HepG2 (cell line): ENCODE data around the gene CCDC61. TPM values are rescaled to one million over a fixed set of nuclear protein-coding genes. Genes with fewer than 3 reads are reported as not detected.

Source experiments
- ATAC-seq: fragments of 200-7000 bp; cut with Tn5 transposase; 3 replicates; pipeline ENCODE4 v1.9.1; 2020; ENCODE audit warnings: mild to moderate bottlenecking, moderate library complexity
- BruUV-seq: library from RNA; stranded (reverse); fragments of 400-500 nt; replicated peaks from 2 replicates; lab custom pipeline; 2021; lab: Mats Ljungman, UMichigan
- CTCF ChIA-PET: fragments of 300-600 bp; formaldehyde crosslinking; extraction: SDS; loops from one replicate; lab custom pipeline; 2021; ENCODE audit warnings: low total read pairs, inconsistent platforms, low intra/inter-chr PET ratio; lab: Yijun Ruan, JAX
- POLR2A ChIA-PET: fragments of 350-600 bp; sonication (Branson Sonifier 250); formaldehyde crosslinking; loops from one replicate; lab custom pipeline; 2020; ENCODE audit warnings: antibody characterized with exemption, inconsistent platforms; lab: Yijun Ruan, JAX
- DNase-seq: peaks from one replicate; pipeline ENCODE4 v3.0.0-alpha.2; 2015; ENCODE audit warnings: low spot score
- FAIRE-seq: peaks from 3 replicates; lab custom pipeline; 2011; peaks lifted over from hg19 to GRCh38; lab: Jason Lieb, UNC
- H2AFZ ChIP-seq: one replicate; pipeline ENCODE4 v1.6.1; 2011; ENCODE audit warnings: low read length, inconsistent platforms
- H3K27ac ChIP-seq: fragments of 300-600 bp; 3 replicates; pipeline ENCODE4 v1.8.0; 2011; ENCODE audit warnings: mixed run types, mild to moderate bottlenecking, mixed read lengths, low read length, inconsistent platforms; ENCODE audit not compliant: insufficient read depth; ENCODE audit errors: extremely low read length
- H3K27me3 ChIP-seq, 2 experiments: fragments of 200-600 bp in 1 of 2; 2 replicates in 1 of 2; 3 replicates in 1 of 2; pipeline versions ENCODE4 v1.6.0 to v1.8.0; 2011; ENCODE audit warnings: low read length in 2 of 2, mild to moderate bottlenecking in 2 of 2, moderate library complexity in 2 of 2, inconsistent platforms in 1 of 2; ENCODE audit not compliant: insufficient read depth in 2 of 2, control insufficient read depth in 1 of 2
- H3K36me3 ChIP-seq, 2 experiments: fragments of 200-600 bp in 1 of 2; replicated peaks in 1 of 2; 2 replicates in 1 of 2; 3 replicates in 1 of 2; pipeline versions ENCODE4 v1.5.1 to v1.8.0; 2011; ENCODE audit warnings: low read length in 2 of 2, inconsistent platforms in 1 of 2; ENCODE audit not compliant: insufficient read depth in 2 of 2, control insufficient read depth in 1 of 2
- H3K4me1 ChIP-seq: 2 replicates; pipeline ENCODE4 v1.5.1; 2012; ENCODE audit warnings: low read length, inconsistent platforms; ENCODE audit not compliant: insufficient read depth
- H3K4me2 ChIP-seq: 2 replicates; pipeline ENCODE4 v1.6.0; 2011; ENCODE audit warnings: low read depth, low read length, inconsistent platforms
- H3K4me3 ChIP-seq, 3 experiments: fragments of 200-600 bp in 1 of 3; sonication (generic), shearing (Covaris generic) in 1 of 3; replicated peaks in 1 of 3; 2 replicates each; pipeline ENCODE4 v1.5.1; 2011 to 2016; ENCODE audit warnings: low read length in 3 of 3, inconsistent platforms in 2 of 3, low read depth in 2 of 3, mild to moderate bottlenecking in 2 of 3, control low read depth in 1 of 3, mixed read lengths in 1 of 3; ENCODE audit not compliant: insufficient read depth in 1 of 3
- H3K79me2 ChIP-seq: one replicate; pipeline ENCODE4 v1.6.1; 2011; ENCODE audit warnings: low read length, inconsistent platforms; ENCODE audit not compliant: insufficient read depth
- H3K9ac ChIP-seq: 2 replicates; pipeline ENCODE4 v1.6.0; 2011; ENCODE audit warnings: mild to moderate bottlenecking, low read depth, low read length, inconsistent platforms; ENCODE audit not compliant: insufficient read depth
- H3K9me3 ChIP-seq: 2 replicates; pipeline ENCODE4 v1.5.1; 2012; ENCODE audit warnings: mild to moderate bottlenecking, low read length
- H4K20me1 ChIP-seq: 2 replicates; pipeline ENCODE4 v1.6.0; 2011; ENCODE audit warnings: inconsistent platforms, mild to moderate bottlenecking, low read length, moderate library complexity; ENCODE audit not compliant: insufficient read depth
- ATF1 ChIP-seq: IDR thresholded peaks from 2 replicates; pipeline ENCODE4 v1.6.1; 2016; ENCODE audit warnings: mild to moderate bottlenecking, control low read depth
- IKZF1 ChIP-seq: fragments of 450-650 bp; IDR thresholded peaks from 2 replicates; pipeline ENCODE4 v1.7.1; 2016
- NFE2 ChIP-seq: sonication (generic); formaldehyde crosslinking; IDR thresholded peaks from 2 replicates; pipeline ENCODE4 v1.4.0; 2020; ENCODE audit warnings: missing genetic modification reagents
- NONO ChIP-seq, 2 experiments: fragments of 450-650 bp in 1 of 2; sonication (generic) in 1 of 2; formaldehyde crosslinking in 1 of 2; IDR thresholded peaks in 1 of 2; conservative IDR thresholded peaks in 1 of 2; 2 replicates each; pipeline versions ENCODE4 v1.6.1 to v1.8.0; 2017 to 2022; ENCODE audit warnings: mild to moderate bottlenecking in 1 of 2, missing genetic modification reagents in 1 of 2, moderate library complexity in 1 of 2
- SP140L ChIP-seq: sonication (generic); formaldehyde crosslinking; IDR thresholded peaks from 2 replicates; pipeline ENCODE4 v1.4.0; 2020; ENCODE audit warnings: missing genetic modification reagents, borderline replicate concordance
- ZBTB14 ChIP-seq: sonication (generic); formaldehyde crosslinking; IDR thresholded peaks from 2 replicates; pipeline ENCODE4 v1.4.0; 2020; ENCODE audit warnings: missing genetic modification reagents
- ZNF232 ChIP-seq: sonication (generic); formaldehyde crosslinking; IDR thresholded peaks from 2 replicates; pipeline ENCODE4 v1.4.0; 2020; ENCODE audit warnings: missing genetic modification reagents, borderline replicate concordance
- ZNF24 ChIP-seq: fragments of 450-650 bp; IDR thresholded peaks from 2 replicates; pipeline ENCODE4 v1.6.1; 2017; ENCODE audit warnings: antibody characterized with exemption, mild to moderate bottlenecking
- ZNF318 ChIP-seq: sonication (generic); formaldehyde crosslinking; IDR thresholded peaks from 2 replicates; pipeline ENCODE4 v1.4.0; 2020; ENCODE audit warnings: mild to moderate bottlenecking, missing genetic modification reagents
- ZNF720 ChIP-seq: sonication (generic); formaldehyde crosslinking; IDR thresholded peaks from 2 replicates; pipeline ENCODE4 v1.4.0; 2020; ENCODE audit warnings: missing genetic modification reagents
- ZNF773 ChIP-seq: sonication (generic); formaldehyde crosslinking; IDR thresholded peaks from 2 replicates; pipeline ENCODE4 v1.4.0; 2020; ENCODE audit warnings: missing genetic modification reagents, borderline replicate concordance
- WGBS: methylation state at CpG from one replicate; pipeline ENCODE4 v1.1.6; 2017; ENCODE audit warnings: low lambda C conversion rate; 5-methylcytosine and 5-hydroxymethylcytosine counted together
- in situ Hi-C: cut with HindIII; loops from 2 replicates; pipeline ENCODE4 v1.10.0; 2017; ENCODE audit warnings: low pct_unique_long_range_greater_than_20kb; ENCODE audit not compliant: extremely low pct_ligation_motif_present
- intact Hi-C: fragments of 100-400 bp; cut with micrococcal nuclease; formaldehyde crosslinking; loops from one replicate; pipeline ENCODE4 v1.10.0; 2022; ENCODE audit not compliant: unreplicated experiment
- polyA plus RNA-seq, 8 experiments: library from polyadenylated mRNA; depleted of rRNA in 3 of 8; stranded (reverse) in 7 of 8; unstranded in 1 of 8; fragments of >200 nt; fragmentation: Illumina TruSeq in 4 of 8; extraction: Trizol in 4 of 8; gene quantifications; 2 replicates each; pipeline versions ENCODE4 v1.2.1 to v1.2.3, GENCODE V29; 2011 to 2016; ENCODE audit warnings: low read depth in 4 of 8, missing spikeins in 1 of 8, mixed read lengths in 1 of 8; ENCODE audit not compliant: insufficient read depth in 1 of 8
- total RNA-seq, 5 experiments: library from RNA; depleted of rRNA; stranded (reverse); fragments of >200 nt; fragmentation: Illumina TruSeq; extraction: Trizol; gene quantifications; 2 replicates each; pipeline ENCODE4 v1.2.3, GENCODE V29; 2016; ENCODE audit warnings: low read depth in 1 of 5

Gene CCDC61
- total and polyA plus RNA-seq, 2 of the 13 experiments (the other 11 are each of a cell fraction or from before 2014, with no cell fraction given): 4.2 to 4.9 TPM

GRCh38 chr19:46009530-46010510, 14.6 kb downstream of the CCDC61 start (continued):
- peak; percentile 72 for TF ChIP-seq ZBTB14

GRCh38 chr19:46014534-46014933, 19.3 kb downstream of the CCDC61 start:
- intact Hi-C loops (loop anchor here (5.0 kb wide), 1 partner anchor 197 kb away; the partner anchor contains the start of gene RSPH6A), in situ Hi-C loops (loop anchor here (10.0 kb wide), 1 partner anchor 200 kb away; the partner anchor contains the start of gene RSPH6A)
- ATAC-seq: no peak
- Histone ChIP-seq H2AFZ (no peak overlapping the region), H3K4me1 (no peaks in the 10 kb centered on the region), H3K9ac (no peak overlapping the region), H3K4me3 (no peak overlapping the region), H3K9me3 (no peaks in the 10 kb centered on the region), H3K79me2 (no peaks in the 10 kb centered on the region), H4K20me1 (no peaks in the 10 kb centered on the region), H3K27me3 (no peaks in the 10 kb centered on the region), H3K4me2 (no peak overlapping the region), H3K36me3 (no peaks in the 10 kb centered on the region), H3K27ac (no peak overlapping the region)
- no peak for FAIRE-seq
- POLR2A ChIA-PET: no interaction called here
- CTCF ChIA-PET: no interaction called here
- 85% methylated on average over 8 of the region's 8 CpGs for WGBS
- no peak for DNase-seq
- no TSS peak for BruUV-seq
- TF ChIP-seq ZNF318 (no peak), ATF1 (CRISPR knock-in tag) (no peak), NONO (IDR thresholded peaks at IDR 0.05) (no peak), NONO (CRISPR knock-in tag; conservative IDR thresholded peaks at IDR 0.05) (no peak), ZNF24 (no peak), ZNF773 (CRISPR knock-in tag) (no peak), IKZF1 (no peak), NFE2 (no peak), ZNF720 (CRISPR knock-in tag) (no peak), ZNF232 (CRISPR knock-in tag) (no peak), SP140L (CRISPR knock-in tag) (no peak)
